B cell (primary cell): ENCODE data around the gene ZMYND8. TPM values are rescaled to one million over a fixed set of nuclear protein-coding genes. Genes with fewer than 3 reads are reported as not detected.

ENCODE experiments used
- ATAC-seq: fragments of 200-7000 bp; cut with Tn5 transposase; one replicate; pipeline ENCODE4 v1.10.0; 2021; ENCODE audit warnings: low read depth, mild to moderate bottlenecking, moderate number of reproducible peaks, moderate library complexity
- CTCF ChIA-PET: fragments of 350-600 bp; sonication (Branson Sonifier 250); formaldehyde crosslinking; loops from one replicate; lab custom pipeline; 2021; ENCODE audit warnings: antibody characterized with exemption, inconsistent platforms; lab: Charles Lee
- POLR2A ChIA-PET: fragments of 350-600 bp; sonication (Branson Sonifier 250); formaldehyde crosslinking; loops from one replicate; lab custom pipeline; 2021; ENCODE audit warnings: antibody characterized with exemption; lab: Charles Lee
- DNase-seq: peaks from one replicate; pipeline ENCODE4 v3.0.0; 2013
- H2AFZ ChIP-seq: 2 replicates; pipeline ENCODE4 v1.6.1; 2012; ENCODE audit warnings: mild to moderate bottlenecking, low read depth, low read length; ENCODE audit not compliant: insufficient read depth, poor library complexity, severe bottlenecking
- H3K27ac ChIP-seq, 2 donors: 1 replicate in 1 of 2; 2 replicates in 1 of 2; pipeline ENCODE4 v1.5.1; 2012 to 2013; ENCODE audit warnings: low read length in 2 of 2, mild to moderate bottlenecking in 2 of 2, moderate library complexity in 1 of 2
- H3K27me3 ChIP-seq, 4 experiments: fragments of 200-600 bp in 1 of 4; sonication (generic) in 1 of 4; replicated peaks in 1 of 4; 1 replicate in 2 of 4; 2 replicates in 2 of 4; pipeline versions ENCODE4 v1.6.1 to v1.7.0; 2013 to 2016; ENCODE audit warnings: low read length in 3 of 4, mild to moderate bottlenecking in 2 of 4, mixed read lengths in 1 of 4, moderate library complexity in 1 of 4; ENCODE audit not compliant: insufficient read depth in 4 of 4, control insufficient read depth in 3 of 4; ENCODE audit errors: control extremely low read depth in 1 of 4
- H3K36me3 ChIP-seq, 2 experiments: replicated peaks in 1 of 2; 1 replicate in 1 of 2; 2 replicates in 1 of 2; pipeline versions ENCODE4 v1.6.1 to v1.7.1; 2013; ENCODE audit warnings: low read length in 1 of 2; ENCODE audit not compliant: insufficient read depth in 2 of 2, control insufficient read depth in 1 of 2; ENCODE audit errors: control extremely low read depth in 1 of 2, extremely low read depth in 1 of 2
- H3K4me1 ChIP-seq, 2 donors: fragments of 200-600 bp in 1 of 2; sonication (generic) in 1 of 2; 1 replicate in 1 of 2; 2 replicates in 1 of 2; pipeline versions ENCODE4 v1.5.1 to v1.6.1; 2013 to 2017; ENCODE audit warnings: low read length in 2 of 2; ENCODE audit not compliant: control insufficient read depth in 2 of 2, insufficient read depth in 2 of 2
- H3K4me2 ChIP-seq: replicated peaks from 2 replicates; pipeline ENCODE3; 2012; ENCODE audit warnings: mild to moderate bottlenecking, low read depth, low read length; ENCODE audit not compliant: poor library complexity, severe bottlenecking
- H3K4me3 ChIP-seq, 5 experiments: fragments of 200-600 bp in 1 of 5; sonication (generic) in 1 of 5; 1 replicate in 3 of 5; 2 replicates in 2 of 5; pipeline versions ENCODE4 v1.5.1 to v1.7.0; 2011 to 2016; ENCODE audit warnings: low read length in 4 of 5, mild to moderate bottlenecking in 4 of 5, low read depth in 2 of 5, control low read depth in 1 of 5, moderate library complexity in 1 of 5; ENCODE audit not compliant: insufficient read depth in 1 of 5; ENCODE audit errors: control extremely low read depth in 1 of 5, extremely low read depth in 1 of 5
- H3K79me2 ChIP-seq: fragments of 200-600 bp; sonication (generic); one replicate; pipeline ENCODE4 v1.6.0; 2016; ENCODE audit warnings: low read length; ENCODE audit not compliant: control insufficient read depth, insufficient read depth
- H3K9ac ChIP-seq: fragments of 200-600 bp; sonication (generic); 2 replicates; pipeline ENCODE4 v1.6.1; 2017; ENCODE audit warnings: mild to moderate bottlenecking, low read length, moderate library complexity
- H3K9me3 ChIP-seq, 3 donors: one replicate each; pipeline versions ENCODE4 v1.6.1 to v1.7.1; 2013; ENCODE audit warnings: low read length in 2 of 3; ENCODE audit not compliant: control insufficient read depth in 2 of 3, insufficient read depth in 1 of 3; ENCODE audit errors: control extremely low read depth in 1 of 3
- H4K20me1 ChIP-seq: 2 replicates; pipeline ENCODE4 v1.6.0; 2012; ENCODE audit warnings: mild to moderate bottlenecking, low read length; ENCODE audit not compliant: insufficient read depth, control insufficient read depth, poor library complexity, severe bottlenecking
- H3K27ac Mint-ChIP-seq: one replicate; pipeline ENCODE4 v1.8.0; 2021; ENCODE audit warnings: mixed read lengths
- H3K27me3 Mint-ChIP-seq: one replicate; pipeline ENCODE4 v1.8.0; 2021; ENCODE audit warnings: mixed read lengths
- H3K4me1 Mint-ChIP-seq: one replicate; pipeline ENCODE4 v1.8.0; 2021; ENCODE audit warnings: mixed read lengths
- H3K4me3 Mint-ChIP-seq: one replicate; pipeline ENCODE4 v1.8.0; 2021; ENCODE audit warnings: mixed read lengths
- H3K9me3 Mint-ChIP-seq: one replicate; pipeline ENCODE4 v1.8.0; 2022; ENCODE audit warnings: mixed read lengths; ENCODE audit not compliant: insufficient read depth
- CTCF ChIP-seq: fragments of 200-600 bp; IDR thresholded peaks from one replicate; pipeline ENCODE4 v1.8.0; 2022; ENCODE audit warnings: antibody characterized with exemption, mild to moderate bottlenecking
- EZH2 ChIP-seq: IDR thresholded peaks from 2 replicates; pipeline ENCODE4 v1.6.1; 2012; ENCODE audit warnings: borderline replicate concordance, low read depth, mild to moderate bottlenecking, moderate library complexity, low read length; ENCODE audit not compliant: insufficient read depth, poor library complexity, severe bottlenecking
- WGBS: methylation state at CpG from one replicate; pipeline ENCODE4 v1.1.5; 2013; ENCODE audit warnings: missing lambda C conversion rate; ENCODE audit not compliant: insufficient coverage; 5-methylcytosine and 5-hydroxymethylcytosine counted together
- intact Hi-C: fragments of 100-400 bp; cut with micrococcal nuclease; formaldehyde crosslinking; loops from one replicate; pipeline ENCODE4 v1.10.0; 2022
- polyA plus RNA-seq: library from polyadenylated mRNA; depleted of rRNA; stranded (reverse); fragments of >200 nt; gene quantifications from 2 replicates; pipeline ENCODE4 v1.2.3, GENCODE V29; 2012
- total RNA-seq, 2 donors: library from RNA; stranded (reverse); fragments of 120-200 nt in 1 of 2; gene quantifications; 1 replicate in 1 of 2; 2 replicates in 1 of 2; pipeline versions ENCODE4 v1.2.3 to v1.2.4, GENCODE V29; 2013 to 2022

ZMYND8 gene
- total and polyA plus RNA-seq, 2 donors (not counting 1 experiment from before 2014, with no cell fraction given), result 20.3 to 67.2 TPM

- Mint-ChIP-seq H3K4me3 (no peak overlapping the region), H3K4me1 (no peaks in the 10 kb centered on the region), H3K27me3 (no peaks in the 10 kb centered on the region), H3K9me3 (no peaks in the 10 kb centered on the region), H3K27ac (no peak overlapping the region)
- CTCF ChIA-PET, result interaction anchor here (5.0 kb wide), 1 partner anchor 13 kb away, joined by 36 read pairs; no protein-coding TSS in a partner anchor
- intact Hi-C loops, result no loop called here
- TF ChIP-seq EZH2 (no peak), CTCF (no peak)
- no peak for ATAC-seq
- Histone ChIP-seq H3K36me3 (peaks cover 5 to 89% of the 10 kb centered on the region in 2 experiments), H3K9me3 (no peaks in the 10 kb centered on the region), H3K27ac (no peak overlapping the region), H3K79me2 (peaks cover 41% of the 10 kb centered on the region), H3K4me3 (no peak overlapping the region), H3K9ac (no peak overlapping the region), H4K20me1 (no peaks in the 10 kb centered on the region), H2AFZ (no peak overlapping the region), H3K4me2 (no peak overlapping the region), H3K27me3 (no peaks in the 10 kb centered on the region), H3K4me1 (no peaks in the 10 kb centered on the region)
- DNase-seq, result no peak
- POLR2A ChIA-PET, result no interaction called here
- 100% methylated on average over 2 of the region's 4 CpGs for WGBS
Measured at GRCh38 chr20:47285189-47285588, 71.3 kb downstream of the ZMYND8 start.

GRCh38 chr20:47284373-47284772 is 72.1 kb downstream of the ZMYND8 start:
- POLR2A ChIA-PET, result no interaction called here
- Histone ChIP-seq H2AFZ (no peak overlapping the region), H3K27me3 (no peaks in the 10 kb centered on the region), H3K4me3 (no peak overlapping the region), H3K9me3 (no peaks in the 10 kb centered on the region), H3K79me2 (peaks cover 45% of the 10 kb centered on the region), H3K36me3 (peaks cover 5 to 84% of the 10 kb centered on the region in 2 experiments), H3K9ac (no peak overlapping the region), H3K4me1 (no peaks in the 10 kb centered on the region), H4K20me1 (no peaks in the 10 kb centered on the region), H3K4me2 (no peak overlapping the region), H3K27ac (no peak overlapping the region)
- H3K4me1 Mint-ChIP-seq, result no peaks in the 10 kb centered on the region
- no peaks in the 10 kb centered on the region for H3K9me3 Mint-ChIP-seq
- CTCF ChIA-PET, result interaction anchor here (4.0 to 5.0 kb wide), 2 partner anchors 12 to 100 kb away, joined by 29 to 36 read pairs; no protein-coding TSS in a partner anchor
- WGBS, result 100% methylated on average over 5 of the region's 5 CpGs
- intact Hi-C loops, result no loop called here
- no peak overlapping the region for H3K4me3 Mint-ChIP-seq
- TF ChIP-seq CTCF, result no peak
- no peak for TF ChIP-seq EZH2
- no peak for ATAC-seq
- no peaks in the 10 kb centered on the region for H3K27me3 Mint-ChIP-seq
- DNase-seq, result no peak
- peak overlapping the region; percentile 1 for H3K27ac Mint-ChIP-seq
